ENCODE results near the gene KIAA1671.

DNA sequence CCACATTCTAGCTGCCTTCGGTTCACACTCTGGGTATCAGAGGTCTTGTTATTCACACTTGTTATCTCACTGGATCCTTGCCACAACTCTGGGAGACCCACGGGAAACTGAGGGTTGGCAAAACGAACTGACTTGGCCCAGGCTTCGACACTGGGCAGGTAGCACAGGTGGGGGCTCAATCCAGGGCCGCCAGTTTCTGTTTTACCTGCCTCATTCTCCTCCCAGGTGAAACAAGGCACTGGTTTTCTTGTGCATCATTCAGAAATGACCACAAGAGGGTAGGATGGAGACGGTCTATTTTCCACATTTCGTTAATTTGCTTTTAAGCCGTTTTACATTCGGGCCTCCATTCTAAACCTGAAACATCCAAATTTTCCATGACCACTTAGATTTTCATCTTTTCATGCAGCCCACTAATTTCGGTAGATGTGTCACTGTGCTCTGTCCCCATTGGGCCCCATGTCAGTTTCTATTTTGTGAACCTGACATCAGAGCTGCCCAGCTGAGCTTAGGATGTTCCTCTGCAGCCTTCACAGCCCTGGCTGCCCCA lies 108.1 kb downstream of the KIAA1671 start:
- TF ChIP-seq, protein P1, sequence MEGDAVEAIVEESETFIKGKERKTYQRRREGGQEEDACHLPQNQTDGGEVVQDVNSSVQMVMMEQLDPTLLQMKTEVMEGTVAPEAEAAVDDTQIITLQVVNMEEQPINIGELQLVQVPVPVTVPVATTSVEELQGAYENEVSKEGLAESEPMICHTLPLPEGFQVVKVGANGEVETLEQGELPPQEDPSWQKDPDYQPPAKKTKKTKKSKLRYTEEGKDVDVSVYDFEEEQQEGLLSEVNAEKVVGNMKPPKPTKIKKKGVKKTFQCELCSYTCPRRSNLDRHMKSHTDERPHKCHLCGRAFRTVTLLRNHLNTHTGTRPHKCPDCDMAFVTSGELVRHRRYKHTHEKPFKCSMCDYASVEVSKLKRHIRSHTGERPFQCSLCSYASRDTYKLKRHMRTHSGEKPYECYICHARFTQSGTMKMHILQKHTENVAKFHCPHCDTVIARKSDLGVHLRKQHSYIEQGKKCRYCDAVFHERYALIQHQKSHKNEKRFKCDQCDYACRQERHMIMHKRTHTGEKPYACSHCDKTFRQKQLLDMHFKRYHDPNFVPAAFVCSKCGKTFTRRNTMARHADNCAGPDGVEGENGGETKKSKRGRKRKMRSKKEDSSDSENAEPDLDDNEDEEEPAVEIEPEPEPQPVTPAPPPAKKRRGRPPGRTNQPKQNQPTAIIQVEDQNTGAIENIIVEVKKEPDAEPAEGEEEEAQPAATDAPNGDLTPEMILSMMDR (IDR thresholded peaks at IDR 0.05; ENCODE audit: insufficient read depth, low read length, poor library complexity, severe bottlenecking), result no peak
- no peak for TF ChIP-seq EZH2phosphoT487 (conservative IDR thresholded peaks at IDR 0.05; ENCODE audit: low read length)

Data from SU-DHL-6 (cell line).